HK-2 (cell line): ENCODE results near the gene PACS2.
"Not testable (repeated sequence)": the region's sequence is repeated elsewhere in the genome, so short reads cannot be mapped to it uniquely, and the experiment has no call there.

Source experiments
- DNase-seq: peaks from one replicate; pipeline ENCODE4 v3.0.0-alpha.2; 2018; ENCODE audit not compliant: unreplicated experiment

The PACS2 gene

GRCh38 chr14:105332350-105332874 lies 17.9 kb downstream of the PACS2 start:
- no peak for DNase-seq

DNA sequence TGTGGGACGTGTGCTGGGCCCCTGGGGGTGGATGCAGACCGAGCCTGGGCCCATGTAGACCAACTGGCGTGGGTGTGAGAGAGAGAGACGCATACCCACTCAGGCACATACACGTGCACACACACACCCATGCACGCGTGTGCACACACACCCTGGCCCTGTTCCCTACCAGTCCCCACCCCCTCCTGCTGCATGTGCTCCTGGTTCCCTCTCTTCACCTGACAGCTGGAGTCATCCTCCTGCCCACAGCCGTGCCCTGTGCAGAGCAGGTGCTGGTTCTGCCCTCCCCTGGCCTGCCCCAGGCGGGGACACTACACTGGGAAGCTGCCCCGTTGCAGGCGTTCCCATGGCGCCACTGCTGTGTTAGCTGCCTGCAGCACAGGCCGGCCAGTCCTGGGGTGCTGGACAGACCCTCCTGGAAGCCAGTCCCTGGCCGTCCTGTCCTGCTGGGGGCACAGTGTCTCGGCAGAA lies 18.5 kb downstream of the PACS2 start:
- DNase-seq: no peak

- DNase-seq: no peak
These were observed 19.2 kb downstream of the PACS2 start for GRCh38 chr14:105333613-105334364.

DNA sequence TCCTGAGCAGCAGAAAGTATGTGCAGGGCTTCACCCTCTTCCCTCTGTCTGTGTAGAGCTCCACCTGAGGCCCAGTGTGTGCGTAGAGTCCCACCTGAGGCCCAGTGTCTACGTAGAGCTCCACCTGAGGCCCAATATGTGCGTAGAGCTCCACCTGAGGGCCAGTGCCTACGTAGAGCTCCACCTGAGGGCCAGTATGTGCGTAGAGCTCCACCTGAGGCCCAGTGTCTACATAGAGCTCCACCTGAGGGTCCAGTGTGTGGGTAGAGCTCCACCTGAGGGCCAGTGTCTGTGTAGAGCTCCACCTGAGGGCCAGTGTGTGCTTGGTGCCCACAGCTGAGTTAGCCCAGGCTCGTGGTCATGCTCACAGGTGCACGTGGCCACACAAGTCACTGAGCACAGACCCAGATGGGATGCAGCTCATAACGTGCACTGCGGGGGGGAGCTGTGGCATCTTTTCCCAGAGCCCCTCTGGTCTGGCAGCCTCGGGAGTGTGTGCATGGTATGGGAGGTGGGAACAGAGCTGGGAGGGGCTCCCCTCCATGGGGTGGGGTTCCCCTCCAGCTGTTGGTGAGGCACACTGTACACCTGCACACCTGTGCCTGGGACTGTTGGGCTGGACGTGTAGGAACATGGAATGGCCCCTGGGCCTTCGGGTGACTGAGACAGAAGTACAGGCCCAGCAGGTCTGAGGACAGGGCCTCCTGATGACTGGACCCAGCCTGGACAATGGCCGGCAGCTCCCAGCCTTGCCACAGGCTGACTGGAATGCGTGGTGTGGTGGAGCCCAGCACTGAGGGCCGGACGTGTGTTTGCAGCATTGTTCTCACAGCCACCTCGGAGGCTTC lies 20.1 kb downstream of the PACS2 start:
- no peak for DNase-seq

- DNase-seq: not testable (repeated sequence)
These were observed 20.6 kb downstream of the PACS2 start for GRCh38 chr14:105335231-105335542.

- DNase-seq: no peak
These were observed 21.4 kb downstream of the PACS2 start for GRCh38 chr14:105335735-105336476.

DNA sequence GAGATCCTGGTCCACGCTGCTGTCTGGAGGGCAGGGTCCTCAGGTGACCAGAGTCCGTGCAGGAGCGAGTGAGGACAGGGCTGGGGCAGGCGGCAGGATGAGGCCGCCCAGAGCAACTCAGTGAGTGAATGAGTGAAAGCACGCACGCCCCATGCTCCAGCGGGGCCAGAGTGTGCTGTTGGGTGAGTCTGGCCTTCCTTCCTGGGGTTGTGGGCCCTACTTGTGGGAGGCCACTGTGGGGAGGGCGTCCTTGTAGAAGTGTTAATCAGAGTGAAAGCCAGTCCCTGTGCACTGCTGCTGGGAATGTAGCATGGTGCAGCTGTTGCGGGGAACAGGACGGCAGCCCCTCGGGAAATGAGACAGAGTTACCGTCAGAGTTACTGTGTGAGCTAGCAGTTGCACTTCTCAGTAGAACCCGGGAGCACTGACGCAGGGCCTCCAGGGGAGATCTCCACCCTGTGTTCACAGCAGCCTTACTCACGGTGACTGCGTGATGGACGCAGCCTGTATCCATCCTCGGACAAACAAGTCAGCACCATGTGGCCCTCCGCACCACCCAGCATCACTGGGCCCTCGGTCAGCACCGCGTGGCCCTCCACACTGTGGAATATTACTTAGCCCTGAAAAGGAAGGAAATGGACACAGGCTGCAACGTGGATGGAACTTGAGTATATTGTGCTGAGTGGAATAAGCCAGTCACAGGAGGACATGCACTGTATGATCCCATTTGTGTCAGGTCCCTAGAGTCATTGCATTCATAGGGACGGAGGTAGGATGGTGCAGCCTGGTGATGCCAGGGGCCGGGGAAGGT lies 22.1 kb downstream of the PACS2 start:
- no peak for DNase-seq

DNA sequence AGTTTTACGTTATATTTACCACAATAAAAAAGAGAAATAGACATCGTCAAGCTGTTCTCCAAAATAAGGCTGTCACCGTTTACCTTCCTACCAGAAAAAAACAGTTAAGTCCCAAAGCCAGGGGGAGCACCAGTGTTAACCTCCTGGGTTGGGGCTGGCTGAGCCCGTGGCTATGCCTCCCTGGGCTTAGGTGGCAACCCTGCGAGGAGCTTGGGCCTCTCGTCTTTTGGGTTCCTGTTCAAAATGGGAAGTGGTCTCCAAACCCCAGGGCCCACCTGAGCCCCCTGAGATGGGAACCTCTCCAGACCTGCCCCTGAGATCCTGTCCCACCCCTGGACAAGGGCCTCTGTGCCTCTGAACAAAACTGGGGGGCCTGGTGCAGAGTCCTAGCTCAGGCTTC lies 22.9 kb downstream of the PACS2 start:
- DNase-seq: no peak

DNA sequence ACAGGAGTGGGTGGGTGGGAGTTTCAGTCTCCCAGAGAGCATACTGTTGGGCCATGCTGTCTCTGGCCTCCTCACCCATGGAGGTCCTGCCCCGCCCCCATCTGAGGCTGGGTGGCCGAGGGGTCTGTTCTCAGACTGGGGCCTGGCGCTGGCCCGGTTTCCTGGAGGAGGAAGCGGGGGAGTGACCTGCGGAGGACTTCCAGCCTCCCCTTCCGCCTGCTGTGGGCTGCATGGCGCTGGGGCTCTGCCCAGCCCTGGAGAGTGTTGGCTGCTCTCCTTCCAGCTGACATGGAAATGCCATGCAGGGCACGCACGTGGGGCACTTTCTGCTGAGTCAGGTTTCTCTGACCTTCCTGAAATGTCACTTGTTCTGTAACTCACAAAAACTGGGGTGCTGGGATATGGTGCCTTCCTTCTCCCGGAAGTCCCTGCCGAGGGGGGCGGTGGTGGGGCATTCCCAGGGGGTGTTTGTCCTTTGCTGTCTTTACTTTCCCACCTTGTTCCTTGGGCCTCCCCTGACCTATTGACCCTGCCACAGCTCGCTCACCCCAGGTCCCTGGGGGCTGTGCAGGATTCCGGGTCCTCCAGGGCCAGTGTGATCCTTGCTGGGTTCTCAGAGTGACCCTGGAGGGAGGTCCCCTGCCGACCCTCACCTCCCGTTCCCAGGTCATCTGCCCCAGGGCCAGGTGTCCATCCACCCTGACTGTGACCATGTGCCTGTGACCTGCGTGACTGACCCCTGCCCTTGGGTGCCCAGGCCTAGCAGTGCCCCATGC lies 23.6 kb downstream of the PACS2 start:
- DNase-seq: no peak

DNA sequence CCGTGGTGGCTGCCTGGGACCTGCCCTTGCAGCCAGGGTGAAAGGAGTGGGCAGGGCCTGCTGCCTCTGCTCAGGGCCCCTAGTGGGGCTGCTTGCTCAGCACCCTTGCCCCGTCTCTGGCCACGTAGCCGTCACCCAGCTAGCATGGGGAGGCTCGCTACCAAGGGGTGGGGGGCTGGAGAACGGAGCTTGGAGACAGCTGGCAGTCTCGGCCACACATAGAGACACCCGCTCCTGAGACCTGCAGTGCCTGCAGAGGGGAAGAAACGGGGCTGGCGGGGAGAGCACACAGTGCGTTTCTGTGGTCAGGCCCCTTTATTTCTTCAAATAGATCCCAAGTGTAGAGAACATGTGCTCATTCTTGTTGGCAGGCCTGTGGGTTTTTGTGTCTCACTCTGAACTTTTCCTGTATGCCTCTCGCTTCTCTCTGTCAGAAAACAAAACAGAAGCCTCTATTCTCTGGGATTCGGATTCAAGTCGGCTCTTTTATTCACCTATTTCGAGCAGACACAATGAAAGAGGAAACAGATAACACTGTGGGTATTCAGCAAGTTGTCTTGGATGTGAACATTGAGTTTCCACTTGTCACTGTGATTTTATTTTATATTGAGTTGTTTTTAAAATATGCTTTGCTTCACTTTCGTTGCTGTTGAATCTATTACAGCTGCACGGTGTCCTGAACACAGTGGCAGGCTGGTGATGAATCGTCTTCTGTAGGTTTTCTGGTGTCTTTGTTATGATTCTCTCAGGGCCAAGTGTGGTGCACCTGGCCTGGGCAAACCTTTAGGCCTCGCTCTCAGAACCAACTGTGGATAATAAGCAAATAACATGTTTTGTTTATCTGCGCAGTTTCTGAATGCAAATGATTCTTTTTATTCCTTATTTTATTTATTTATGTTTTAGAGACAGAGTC lies 26.5 kb downstream of the PACS2 start:
- DNase-seq: no peak

DNA sequence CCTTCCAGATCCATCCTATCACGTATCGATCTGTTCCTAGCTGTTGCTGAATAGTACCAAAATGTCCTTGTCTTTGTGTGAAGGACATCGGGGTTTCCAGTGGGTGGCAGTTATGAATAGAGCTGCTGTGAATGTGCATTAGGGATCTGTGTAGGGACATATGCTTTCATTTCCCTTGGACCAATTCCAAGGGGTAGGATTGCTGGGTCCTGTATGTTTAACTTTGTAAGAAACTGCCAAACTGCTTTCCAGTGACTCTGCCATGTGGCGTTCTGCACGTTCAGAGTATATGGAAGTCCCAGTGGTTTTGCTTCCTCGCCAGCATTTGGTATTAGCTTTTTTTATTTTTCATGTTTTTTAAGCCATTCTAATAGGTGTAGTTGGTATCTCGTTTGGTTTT lies 28.6 kb downstream of the PACS2 start:
- DNase-seq: no peak

- no peak for DNase-seq
These were observed 31.6 kb downstream of the PACS2 start for GRCh38 chr14:105346200-105346533.

- no peak for DNase-seq
These were observed 32.5 kb downstream of the PACS2 start for GRCh38 chr14:105346876-105347586.

GRCh38 chr14:105347587-105347968 lies 33.0 kb downstream of the PACS2 start:
- DNase-seq: no peak

DNA sequence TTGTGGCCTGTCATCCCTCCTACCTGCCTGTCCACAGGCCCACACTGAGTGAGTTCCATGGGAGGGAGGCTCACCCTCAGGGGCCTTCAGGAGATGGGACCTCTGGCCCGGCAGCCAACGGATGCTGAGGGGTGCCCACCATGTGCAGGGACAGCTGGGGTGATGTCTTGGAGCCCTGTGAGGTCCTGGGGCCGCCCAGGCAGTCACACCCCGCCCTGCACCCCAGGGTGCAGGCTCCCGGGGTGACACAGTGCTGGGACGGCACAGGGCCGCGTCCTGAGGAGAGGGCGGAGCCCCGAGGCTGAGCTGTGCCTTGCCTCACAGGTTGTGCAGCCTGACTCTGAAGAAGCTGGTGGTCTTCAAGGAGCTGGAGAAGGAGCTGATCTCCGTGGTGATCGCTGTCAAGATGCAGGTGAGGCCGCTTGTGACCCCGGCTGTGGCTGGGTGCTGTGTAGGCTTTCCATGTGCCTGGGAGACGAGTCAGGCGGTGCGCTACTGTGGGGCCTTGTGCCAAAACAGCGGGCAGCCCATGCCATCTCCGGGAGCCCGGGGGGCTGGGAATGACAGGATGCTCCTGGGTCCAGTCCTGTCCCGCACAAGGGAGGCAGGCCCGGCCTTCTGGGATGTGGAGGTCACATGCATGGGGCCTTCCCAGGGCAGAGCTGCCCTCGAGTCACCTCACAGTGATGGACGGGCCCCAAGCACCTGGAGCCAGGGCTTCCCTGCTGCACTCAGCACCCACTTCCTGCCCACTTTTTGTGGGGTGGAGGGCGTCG lies 33.8 kb downstream of the PACS2 start:
- no peak for DNase-seq

- no peak for DNase-seq
These were observed 34.6 kb downstream of the PACS2 start for GRCh38 chr14:105348945-105349699.

DNA sequence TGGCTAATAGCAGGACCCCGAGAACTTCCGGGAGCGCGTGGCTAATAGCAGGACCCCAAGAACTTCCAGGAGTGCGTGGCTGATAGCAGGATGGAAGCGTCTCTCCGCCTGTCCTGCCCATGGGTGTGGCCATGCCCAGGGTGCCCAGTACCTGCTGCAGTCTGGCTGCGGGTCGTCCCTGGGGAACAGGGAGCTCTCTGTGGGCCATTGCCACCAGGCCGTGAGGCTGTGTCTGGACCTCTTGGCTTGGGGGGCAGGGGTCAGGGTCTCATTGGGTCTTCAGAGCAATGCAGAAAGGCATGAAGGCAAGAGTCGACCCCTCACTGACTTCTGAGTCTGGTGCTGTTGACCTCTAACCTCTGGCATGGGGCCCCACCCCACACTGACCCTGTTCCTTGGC lies 35.4 kb downstream of the PACS2 start:
- DNase-seq: no peak
